ENCODE results near the gene DNAJC8.

The DNAJC8 gene

GRCh38 chr1:28249013-28249865 lies 16.4 kb upstream of the DNAJC8 start:
- peak; percentile 19 for DNase-seq

DNA sequence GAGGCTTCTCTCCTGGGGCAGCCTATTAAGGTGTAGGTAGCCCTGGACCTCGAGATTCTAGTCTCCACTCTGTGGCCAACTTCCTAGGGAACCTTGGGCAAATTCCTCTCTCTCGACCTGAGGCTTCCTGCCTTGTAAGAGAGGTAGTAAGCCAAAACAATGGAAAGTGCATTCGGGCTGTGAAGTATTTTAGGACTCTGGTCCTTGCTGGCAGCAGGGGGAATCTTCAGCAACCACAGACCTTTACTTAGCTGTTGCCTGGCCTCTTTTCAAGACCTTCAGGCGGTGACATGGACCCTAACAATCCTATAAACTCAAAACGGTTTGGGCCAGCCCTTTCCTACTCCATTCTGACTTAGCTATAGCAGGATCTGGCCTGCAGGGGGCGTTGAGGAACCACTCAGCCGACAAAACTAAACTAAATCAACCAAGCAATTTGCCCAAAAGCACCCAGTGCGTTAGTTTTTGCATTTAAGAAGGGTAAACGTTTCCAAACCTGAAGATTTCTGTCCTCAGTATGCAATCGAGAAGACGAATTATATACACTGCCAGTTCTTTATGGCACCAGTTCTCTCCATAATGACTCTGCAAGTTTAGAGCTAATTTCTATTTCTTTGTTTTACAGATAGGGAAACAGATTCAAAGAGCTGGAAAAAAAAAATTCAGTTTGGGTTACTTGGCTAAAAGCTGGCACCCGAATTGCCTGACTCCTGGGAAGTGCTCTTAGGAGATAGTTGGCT lies 15.6 kb upstream of the DNAJC8 start:
- DNase-seq: no peak

DNA sequence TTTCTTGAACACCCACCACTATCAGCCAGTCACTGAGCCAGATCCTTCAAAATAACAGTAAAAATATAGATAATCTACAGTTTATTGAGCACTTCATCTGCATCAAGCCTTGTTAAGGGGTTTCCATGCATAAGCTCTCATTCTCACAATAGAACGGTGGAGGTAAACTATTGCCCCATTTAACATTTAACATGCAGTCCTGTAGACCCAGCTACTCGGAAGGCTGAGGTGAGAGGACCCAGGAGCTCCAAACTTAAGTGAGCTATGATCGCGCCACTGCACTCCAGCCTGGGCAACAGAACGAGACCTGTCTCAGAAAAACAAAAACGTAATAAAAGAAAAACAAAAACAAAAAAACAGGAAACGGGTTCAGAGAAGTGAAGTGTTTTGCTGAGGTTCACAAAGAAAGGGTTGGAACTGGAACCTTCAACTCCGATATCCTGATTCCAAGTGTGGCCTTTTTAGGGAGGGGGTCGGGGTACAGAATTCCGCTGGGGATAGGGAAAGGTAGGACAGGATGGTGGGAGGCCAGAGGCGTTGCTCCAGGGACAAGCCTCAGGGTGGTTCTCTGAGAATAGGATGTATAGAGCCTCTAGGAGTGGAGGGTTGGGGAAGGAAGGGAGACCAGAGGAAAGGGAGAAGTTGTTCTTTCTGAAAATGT lies 14.9 kb upstream of the DNAJC8 start:
- DNase-seq: no peak

GRCh38 chr1:28246427-28246832 lies 13.6 kb upstream of the DNAJC8 start:
- DNase-seq: peak; percentile 35

GRCh38 chr1:28244549-28245251 lies 11.9 kb upstream of the DNAJC8 start:
- no peak for DNase-seq

- DNase-seq: no peak
Measured at GRCh38 chr1:28243685-28244311, 11.0 kb upstream of the DNAJC8 start.

DNA sequence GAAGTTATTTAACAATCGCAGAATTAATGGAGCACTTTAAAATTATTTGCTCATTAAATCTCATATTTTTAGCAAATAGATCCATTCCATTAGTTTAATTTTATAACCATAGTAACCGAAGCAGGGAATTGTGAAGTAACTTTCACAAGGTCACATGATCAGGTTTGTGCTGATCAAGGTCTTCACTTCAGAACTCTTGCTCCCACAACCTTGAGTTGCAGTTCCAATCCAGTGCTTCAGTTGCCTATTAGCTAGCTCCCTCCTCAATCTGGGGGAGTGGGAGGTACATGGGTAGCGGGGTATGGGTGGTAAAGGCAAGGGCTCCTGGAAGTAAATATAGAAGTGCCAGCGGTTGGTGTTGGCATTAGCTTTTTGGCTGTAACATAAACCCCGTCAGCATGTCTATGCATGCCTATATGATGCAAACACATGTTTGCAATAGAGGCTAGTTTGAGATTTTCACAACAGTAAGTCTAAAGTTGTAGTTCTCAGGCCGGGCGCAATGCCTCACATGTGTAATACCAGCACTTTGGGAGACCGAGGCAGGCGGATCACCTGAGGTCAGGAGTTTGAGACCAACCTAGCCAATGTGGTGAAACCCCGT lies 8.9 kb upstream of the DNAJC8 start:
- no peak for DNase-seq

- DNase-seq: no peak
Measured at GRCh38 chr1:28240024-28240423, 7.2 kb upstream of the DNAJC8 start.

GRCh38 chr1:28239004-28239403 lies 6.2 kb upstream of the DNAJC8 start:
- DNase-seq: no peak

- no peak for DNase-seq
Measured at GRCh38 chr1:28236656-28237322, 4.0 kb upstream of the DNAJC8 start.

GRCh38 chr1:28235755-28236655 lies 3.2 kb upstream of the DNAJC8 start, which contains the start of gene ATP5IF1:
ATP5IF1 (plus strand) TSS chr1:28236124; CDS start chr1:28236184, 60 bp downstream.
- peak; percentile 88 for DNase-seq

DNA sequence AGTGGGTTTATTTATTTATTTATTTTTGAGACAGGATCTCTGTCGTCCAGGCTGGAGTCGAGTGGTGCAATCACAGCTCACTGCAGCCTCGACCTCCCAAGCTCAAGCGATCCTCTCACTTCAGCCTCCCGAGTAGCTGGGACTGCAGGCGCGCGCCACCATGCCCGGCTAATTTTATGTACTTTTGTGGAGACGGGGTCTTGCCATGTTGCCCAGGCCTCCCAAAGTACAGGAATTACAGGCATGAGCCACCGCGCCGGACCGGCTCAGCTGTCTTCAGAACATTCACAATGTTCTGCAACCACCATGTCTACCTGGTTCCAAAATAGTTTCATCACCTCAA lies 406 bp upstream of the DNAJC8 start:
- no peak for DNase-seq

DNA sequence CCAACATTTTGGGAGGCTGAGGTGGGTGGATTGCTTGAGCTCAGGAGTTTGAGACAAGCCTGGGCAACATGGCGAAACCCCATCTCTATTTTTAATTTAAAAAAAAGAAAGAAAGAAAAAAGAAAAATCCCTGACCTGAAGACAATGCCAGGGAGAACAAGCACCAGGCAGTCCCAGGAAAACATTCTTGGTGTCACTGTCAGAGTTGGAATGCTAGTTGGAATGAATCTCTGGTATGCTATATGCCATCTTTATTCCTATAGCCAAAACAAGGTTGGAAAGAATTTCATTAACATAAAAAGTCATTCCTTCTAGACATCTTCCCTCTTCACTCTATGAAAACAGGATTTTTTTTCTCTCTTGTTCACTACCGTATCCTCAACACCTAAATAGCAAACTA lies 2.8 kb downstream of the DNAJC8 start:
- no peak for DNase-seq

- no peak for DNase-seq
Measured at GRCh38 chr1:28229089-28229488, 3.7 kb downstream of the DNAJC8 start.

DNA sequence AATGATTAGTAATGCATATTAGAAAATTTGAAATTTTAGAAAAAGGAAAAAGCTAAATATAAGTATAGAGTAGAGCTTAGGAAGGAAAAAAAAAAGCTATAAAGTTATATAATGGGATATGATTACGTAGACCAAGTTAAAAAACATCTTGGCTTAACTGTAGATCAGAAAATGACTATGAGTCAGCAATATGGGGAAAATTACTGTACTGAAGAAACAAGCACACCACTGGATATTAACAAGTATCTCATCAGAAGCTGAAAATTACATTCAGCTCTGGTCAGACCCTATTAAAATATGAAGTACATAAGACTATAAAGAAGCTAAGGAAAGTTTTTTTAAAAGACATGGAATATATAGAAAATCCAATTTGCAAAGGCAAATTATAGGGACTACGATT lies 19.5 kb downstream of the DNAJC8 start:
- DNase-seq: no peak

- DNase-seq: no peak
Measured at GRCh38 chr1:28209700-28210099, 23.1 kb downstream of the DNAJC8 start.

GRCh38 chr1:28208818-28209441 lies 23.9 kb downstream of the DNAJC8 start:
- DNase-seq: no peak

DNA sequence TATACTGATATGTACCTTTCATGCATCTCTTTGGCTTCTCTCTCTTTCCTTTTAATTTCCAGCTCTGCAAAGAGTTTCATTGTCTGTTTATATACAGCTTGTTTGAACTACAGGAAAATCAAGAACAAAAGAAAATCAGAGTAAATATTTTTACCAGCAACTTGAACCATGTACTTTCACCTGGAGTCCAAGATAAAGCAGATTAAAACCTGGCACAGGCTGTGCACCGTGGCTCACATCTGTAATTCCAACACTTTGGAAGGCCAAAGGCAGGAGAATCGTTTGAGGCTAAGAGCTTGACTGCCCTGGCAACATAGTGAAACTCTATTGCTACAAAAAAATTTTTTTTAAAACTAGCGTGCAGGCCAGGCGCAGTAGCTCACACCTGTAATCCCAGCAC lies 27.6 kb downstream of the DNAJC8 start:
- no peak for DNase-seq

DNA sequence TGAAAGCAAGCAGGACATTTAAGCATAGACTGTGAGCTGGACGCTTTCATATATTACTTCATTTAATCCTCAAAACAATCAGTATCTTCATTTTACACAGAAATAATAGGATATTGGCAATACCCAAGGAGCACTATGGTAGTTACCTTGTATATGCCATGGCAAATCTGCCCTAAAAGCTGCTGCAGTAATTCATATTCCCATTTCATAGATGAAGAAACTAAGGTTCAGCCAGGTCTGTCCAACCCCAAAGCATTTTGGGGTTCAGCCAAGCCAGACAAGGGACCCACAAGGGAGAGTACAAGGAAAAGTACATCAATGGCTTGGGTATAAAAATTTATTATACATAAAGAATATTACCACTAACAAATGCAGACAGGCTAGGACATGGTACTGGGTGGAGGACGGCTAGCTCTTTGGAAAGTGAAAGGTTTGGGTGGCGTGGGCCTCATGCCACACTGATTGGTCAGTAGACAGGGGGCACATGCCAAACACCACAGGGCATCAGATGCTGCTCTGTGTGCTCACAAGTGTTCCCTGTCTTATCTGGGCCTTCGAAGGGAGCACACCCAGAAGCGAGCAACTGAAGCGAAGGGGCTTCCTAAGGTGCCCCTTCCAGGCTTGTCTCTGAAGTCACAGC lies 32.5 kb downstream of the DNAJC8 start:
- no peak for DNase-seq
